Ectodermal cell (in vitro differentiated cells): Measurements from ENCODE around the gene DDX42.
"Not testable (repeated sequence)": the region's sequence is repeated elsewhere in the genome, so short reads cannot be mapped to it uniquely, and the experiment has no call there.

Source experiments
- H3K27ac ChIP-seq: 2 replicates; pipeline ENCODE4 v1.7.0; 2013; ENCODE audit warnings: mild to moderate bottlenecking, low read depth, low read length; ENCODE audit not compliant: insufficient read depth, poor library complexity, severe bottlenecking
- H3K27me3 ChIP-seq: 2 replicates; pipeline ENCODE4 v1.7.0; 2013; ENCODE audit warnings: mild to moderate bottlenecking, low read length; ENCODE audit not compliant: insufficient read depth, control insufficient read depth, poor library complexity, severe bottlenecking
- H3K36me3 ChIP-seq: one replicate; pipeline ENCODE4 v1.7.0; 2013; ENCODE audit warnings: low read length; ENCODE audit not compliant: control insufficient read depth, insufficient read depth
- H3K4me1 ChIP-seq: one replicate; pipeline ENCODE4 v1.7.0; 2013; ENCODE audit warnings: low read length; ENCODE audit not compliant: control insufficient read depth, insufficient read depth
- H3K4me3 ChIP-seq: 2 replicates; pipeline ENCODE4 v1.7.0; 2013; ENCODE audit warnings: low read depth, low read length, control low read depth; ENCODE audit not compliant: insufficient read depth
- H3K9me3 ChIP-seq: 2 replicates; pipeline ENCODE4 v1.7.0; 2013; ENCODE audit warnings: mild to moderate bottlenecking, low read length, moderate library complexity; ENCODE audit not compliant: control insufficient read depth
- WGBS, 2 experiments: methylation state at CpG; one replicate each; pipeline ENCODE4 v1.1.7; 2013; ENCODE audit warnings: missing lambda C conversion rate in 2 of 2; 5-methylcytosine and 5-hydroxymethylcytosine counted together

Gene DDX42

DNA sequence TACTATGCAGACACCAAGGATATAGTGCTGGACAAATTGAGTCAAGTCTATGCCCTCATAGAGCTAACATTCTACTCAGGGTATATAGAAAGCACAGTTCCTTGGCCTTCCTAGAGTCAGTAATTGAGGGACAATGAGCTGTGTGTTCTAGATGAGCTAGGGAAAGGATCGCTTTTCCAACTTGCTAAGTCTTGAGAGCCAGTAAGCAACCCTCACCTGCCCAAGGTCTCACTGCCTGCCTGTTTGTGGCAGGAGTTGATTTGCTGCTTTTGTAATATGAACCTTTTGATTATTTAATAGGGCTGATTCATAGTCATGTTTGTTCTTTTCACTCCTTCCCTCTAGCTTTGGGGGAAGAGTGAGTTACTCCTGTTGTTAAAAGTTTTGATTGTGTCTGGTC is 6.5 kb downstream of the DDX42 start:
- H3K27ac ChIP-seq, result no peak overlapping the region
- peaks cover 11% of the 10 kb centered on the region for H3K36me3 ChIP-seq
- peaks cover 2% of the 10 kb centered on the region for H3K4me1 ChIP-seq
- no peak overlapping the region for H3K4me3 ChIP-seq
- no peaks in the 10 kb centered on the region for H3K9me3 ChIP-seq
- 100% methylated on average over 1 of the region's 1 CpG for WGBS, 2 experiments
- H3K27me3 ChIP-seq, result no peaks in the 10 kb centered on the region

DNA sequence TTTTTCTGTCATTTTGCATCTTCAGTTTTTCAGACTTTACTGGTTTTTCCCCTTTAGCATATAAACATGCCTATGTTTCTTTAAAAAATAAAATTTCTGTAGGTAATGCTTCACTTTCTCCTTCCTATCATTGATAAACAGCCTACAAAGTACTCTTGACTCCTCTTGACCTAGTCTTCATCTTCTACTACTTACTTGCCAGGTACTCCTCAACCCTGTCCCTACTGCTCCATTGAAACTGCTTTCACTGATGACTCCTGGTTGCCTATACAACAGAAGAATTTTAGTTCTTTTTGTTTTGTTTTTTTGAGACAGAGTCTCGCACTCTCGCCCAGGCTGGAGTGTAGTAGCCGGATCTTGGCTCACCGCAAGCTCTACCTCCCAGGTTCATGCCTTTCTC is 7.0 kb downstream of the DDX42 start:
- Histone ChIP-seq H3K9me3 (no peaks in the 10 kb centered on the region), H3K27me3 (no peaks in the 10 kb centered on the region), H3K36me3 (peaks cover 11% of the 10 kb centered on the region), H3K4me3 (no peak overlapping the region), H3K27ac (no peak overlapping the region), H3K4me1 (no peaks in the 10 kb centered on the region)
- 98 to 100% methylated on average over 4 of the region's 4 CpGs for WGBS, 2 experiments

DNA sequence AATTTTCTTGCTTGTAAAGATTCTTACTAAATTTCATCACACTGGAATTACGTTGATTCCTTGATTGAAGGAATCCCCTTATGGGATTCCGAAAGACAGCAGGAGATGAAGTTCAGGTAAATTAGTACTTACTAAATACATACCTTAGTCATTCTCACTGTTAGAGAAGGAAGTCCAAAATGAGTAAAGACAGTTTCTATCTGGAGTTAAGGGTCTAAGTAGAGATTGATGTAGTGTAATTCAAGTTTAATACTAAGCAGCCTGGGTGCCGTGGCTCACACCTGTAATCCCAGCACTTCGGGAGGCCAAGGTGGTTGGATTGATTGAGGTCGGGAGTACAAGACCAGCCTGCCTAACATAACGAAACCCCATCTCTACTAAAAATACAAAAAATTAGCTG is 9.6 kb downstream of the DDX42 start:
- H3K36me3 ChIP-seq, result peaks cover 24% of the 10 kb centered on the region
- H3K27ac ChIP-seq, result no peak overlapping the region
- 94 to 95% methylated on average over 4 to 6 of the region's 6 CpGs for WGBS, 2 experiments

DNA sequence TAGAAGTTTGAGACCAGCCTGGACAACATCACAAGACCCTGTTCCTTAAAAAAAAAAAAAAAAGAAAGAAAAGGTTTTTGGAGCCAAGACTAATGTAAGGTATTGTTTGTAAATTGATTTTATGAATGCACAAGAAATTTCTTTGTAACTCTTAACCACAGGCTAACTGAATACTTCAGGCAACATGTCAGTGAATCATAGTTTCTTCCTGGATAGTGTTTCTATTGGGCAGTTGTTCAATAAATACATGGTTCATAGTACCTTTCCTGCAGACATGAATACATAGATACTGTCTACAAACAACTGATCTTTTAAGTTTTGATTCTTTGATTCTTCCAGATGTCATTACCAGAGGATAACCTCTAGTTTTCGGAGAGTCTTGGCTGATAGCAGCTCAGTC is 11.6 kb downstream of the DDX42 start:
- Histone ChIP-seq H3K4me1 (no peaks in the 10 kb centered on the region), H3K27me3 (no peaks in the 10 kb centered on the region), H3K9me3 (no peaks in the 10 kb centered on the region), H3K4me3 (no peak overlapping the region), H3K27ac (no peak overlapping the region), H3K36me3 (peaks cover 39% of the 10 kb centered on the region)
- WGBS, 2 experiments, result 100% methylated on average over 1 of the region's 1 CpG; no CpG with 5 or more reads in 1 of the 2 experiments

More for the DNA sequence above, 9.6 kb downstream of the DDX42 start:
- Histone ChIP-seq H3K4me3 (no peak overlapping the region), H3K4me1 (no peaks in the 10 kb centered on the region), H3K9me3 (no peaks in the 10 kb centered on the region), H3K27me3 (no peaks in the 10 kb centered on the region)

DNA sequence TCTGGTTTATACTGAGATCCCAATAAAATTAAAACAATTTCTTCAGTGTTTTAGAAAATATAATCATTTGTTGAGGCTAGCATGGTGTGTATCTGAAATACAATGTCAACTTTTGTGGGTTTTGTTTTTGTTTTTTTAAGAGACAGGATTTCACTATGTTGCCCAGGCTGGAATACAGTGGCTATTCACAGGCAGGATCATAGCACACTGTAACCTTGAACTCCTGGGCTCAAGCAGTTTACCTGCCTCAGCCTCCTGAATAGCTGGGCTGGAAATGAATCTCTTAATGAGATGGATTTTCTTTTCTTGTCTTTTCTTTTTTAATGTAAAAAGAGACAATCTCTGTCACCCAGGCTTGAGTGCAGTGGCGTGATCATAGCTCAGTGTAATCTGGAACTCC is 12.1 kb downstream of the DDX42 start:
- no peaks in the 10 kb centered on the region for H3K4me1 ChIP-seq
- no peak overlapping the region for H3K27ac ChIP-seq
- no peaks in the 10 kb centered on the region for H3K27me3 ChIP-seq
- H3K4me3 ChIP-seq, result no peak overlapping the region
- no peaks in the 10 kb centered on the region for H3K9me3 ChIP-seq
- H3K36me3 ChIP-seq, result peaks cover 38% of the 10 kb centered on the region
- 75 to 100% methylated on average over 1 of the region's 1 CpG for WGBS, 2 experiments

DNA sequence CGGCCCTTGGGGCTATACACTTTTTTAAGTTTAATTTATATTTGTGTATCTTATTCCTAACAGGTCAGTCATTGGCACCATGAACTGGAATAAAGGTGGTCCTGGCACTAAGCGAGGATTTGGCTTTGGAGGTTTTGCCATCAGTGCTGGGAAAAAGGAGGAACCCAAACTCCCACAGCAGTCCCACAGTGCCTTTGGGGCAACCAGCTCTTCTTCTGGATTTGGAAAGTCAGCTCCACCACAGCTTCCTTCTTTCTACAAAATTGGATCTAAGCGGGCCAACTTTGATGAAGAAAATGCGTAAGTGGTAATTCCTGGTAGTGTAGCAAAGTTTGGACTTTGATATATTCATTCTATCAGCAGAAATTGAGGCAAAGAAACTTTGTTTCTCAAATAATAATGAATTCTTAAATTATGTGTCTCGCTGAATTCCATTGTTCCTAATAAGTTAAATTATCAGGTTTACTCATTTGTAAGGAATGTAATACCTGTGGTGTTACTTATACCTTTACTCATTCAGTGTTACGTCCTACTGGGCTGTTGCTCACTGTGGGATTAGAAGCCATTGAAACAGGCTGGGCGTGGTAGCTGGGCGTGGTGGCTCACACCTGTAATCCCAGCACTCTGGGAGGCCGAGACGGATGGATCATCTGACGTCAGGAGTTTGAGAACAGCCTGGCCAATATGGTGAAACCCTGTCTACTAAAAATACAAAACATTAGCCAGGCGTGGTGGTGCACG is 13.2 kb downstream of the DDX42 start:
- Histone ChIP-seq H3K4me3 (no peak overlapping the region), H3K27me3 (no peaks in the 10 kb centered on the region), H3K9me3 (no peaks in the 10 kb centered on the region), H3K36me3 (peaks cover 39% of the 10 kb centered on the region), H3K27ac (no peak overlapping the region), H3K4me1 (no peaks in the 10 kb centered on the region)
- WGBS, 2 experiments, result 92 to 97% methylated on average over 10 to 13 of the region's 13 CpGs

DNA sequence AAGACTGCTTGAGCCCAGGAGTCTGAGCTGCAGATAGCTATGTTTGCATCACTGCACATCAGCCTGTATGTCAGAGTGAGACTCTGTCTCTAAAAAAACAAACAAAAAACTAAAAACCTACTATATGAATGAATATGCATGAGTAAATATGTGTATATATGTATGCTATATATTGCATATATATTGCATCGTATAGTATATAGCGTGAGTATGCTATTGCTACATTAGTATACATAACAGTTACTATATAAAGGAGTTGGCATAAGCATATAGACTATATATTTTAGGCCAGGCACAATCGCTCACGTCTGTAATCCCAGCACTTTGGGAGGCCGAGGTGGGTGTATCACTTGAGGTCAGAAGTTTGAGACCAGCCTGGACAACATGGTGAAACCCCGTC is 16.1 kb downstream of the DDX42 start:
- Histone ChIP-seq H3K27me3 (no peaks in the 10 kb centered on the region), H3K36me3 (peaks cover 60% of the 10 kb centered on the region), H3K4me3 (no peak overlapping the region), H3K9me3 (no peaks in the 10 kb centered on the region), H3K4me1 (no peaks in the 10 kb centered on the region), H3K27ac (no peak overlapping the region)
- WGBS, 2 experiments, result 94 to 95% methylated on average over 4 of the region's 6 CpGs

DNA sequence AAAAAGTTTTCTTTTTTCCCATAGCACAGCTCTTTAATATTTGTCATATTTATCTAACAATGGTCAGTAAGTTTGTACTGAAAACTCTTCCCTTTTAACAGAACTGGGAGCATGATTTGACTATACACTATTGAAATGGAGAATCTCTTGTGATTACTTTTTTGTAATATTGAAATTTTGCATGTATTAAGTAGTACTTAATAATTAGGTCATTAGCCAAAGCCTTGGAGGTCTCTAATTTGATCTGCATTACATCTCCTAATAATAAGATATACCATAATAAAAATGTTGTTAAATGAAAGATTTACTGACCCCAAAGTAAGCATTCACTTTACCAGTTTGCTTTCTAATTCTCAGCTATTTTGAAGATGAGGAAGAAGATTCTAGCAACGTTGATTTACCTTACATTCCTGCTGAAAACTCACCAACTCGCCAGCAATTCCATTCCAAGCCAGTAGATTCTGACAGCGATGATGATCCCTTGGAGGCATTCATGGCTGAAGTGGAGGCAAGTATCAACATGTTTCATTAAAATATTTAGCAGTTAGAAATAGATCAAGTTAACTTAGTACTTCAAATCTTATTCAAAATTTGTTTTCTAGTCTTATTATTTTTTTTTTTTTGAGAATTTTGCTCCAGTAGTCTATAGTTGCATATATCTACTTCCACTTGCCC is 18.2 kb downstream of the DDX42 start:
- H3K4me1 ChIP-seq, result no peaks in the 10 kb centered on the region
- H3K4me3 ChIP-seq, result no peak overlapping the region
- H3K27me3 ChIP-seq, result no peaks in the 10 kb centered on the region
- H3K36me3 ChIP-seq, result peaks cover 71% of the 10 kb centered on the region
- H3K9me3 ChIP-seq, result no peaks in the 10 kb centered on the region
- 96 to 98% methylated on average over 3 of the region's 3 CpGs for WGBS, 2 experiments
- H3K27ac ChIP-seq, result no peak overlapping the region

DNA sequence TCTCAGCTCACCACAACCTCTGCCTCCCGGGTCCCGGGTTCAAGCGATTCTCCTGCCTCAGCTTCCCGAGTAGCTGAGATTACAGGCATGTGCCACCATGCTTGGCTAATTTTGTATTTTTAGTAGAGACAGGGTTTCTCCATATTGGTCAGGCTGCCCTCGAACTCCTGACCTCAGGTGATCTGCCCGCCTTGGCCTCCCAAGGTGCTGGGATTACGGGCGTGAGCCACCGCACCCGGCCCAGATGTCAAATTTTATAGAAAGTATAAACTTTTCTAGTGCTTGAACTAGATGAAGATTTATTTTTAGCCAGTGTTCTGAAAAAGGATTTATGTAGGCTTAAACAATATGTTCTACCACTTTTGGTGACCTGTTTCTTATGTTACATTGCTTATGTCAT is 22.4 kb downstream of the DDX42 start:
- 96% methylated on average over 10 of the region's 10 CpGs for WGBS, 2 experiments
- H3K9me3 ChIP-seq, H3K27me3 ChIP-seq, H3K4me3 ChIP-seq, H3K27ac ChIP-seq, H3K4me1 ChIP-seq: not testable (repeated sequence)
- H3K36me3 ChIP-seq, result peaks cover 83% of the 10 kb centered on the region

DNA sequence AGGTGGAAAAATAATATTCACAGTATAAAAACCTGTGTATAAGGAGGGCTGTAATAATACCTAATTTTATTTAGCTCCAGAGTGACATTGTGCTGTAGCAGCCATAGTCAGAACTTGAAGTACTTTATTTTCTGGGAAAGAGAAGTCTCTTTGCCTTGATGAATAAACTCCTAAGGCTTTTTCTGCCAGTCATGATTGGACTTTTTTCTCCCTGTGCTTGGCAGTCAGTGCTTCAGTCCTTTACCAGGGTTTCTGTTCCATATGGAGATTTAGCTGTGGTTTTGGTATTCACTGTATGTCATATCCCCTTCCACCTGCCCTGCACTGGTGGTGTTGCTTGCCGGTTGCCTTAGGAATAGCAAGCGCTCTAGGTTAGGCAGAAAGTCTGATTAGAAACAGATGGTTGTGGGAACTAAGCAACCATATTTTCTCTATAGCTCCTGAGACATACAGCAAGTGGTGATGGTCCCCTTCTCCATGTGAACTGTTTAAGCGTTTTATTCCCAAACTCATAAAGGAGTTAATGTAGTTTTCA is 24.7 kb downstream of the DDX42 start:
- Histone ChIP-seq H3K27ac (no peak overlapping the region), H3K4me3 (no peak overlapping the region), H3K36me3 (peaks cover 84% of the 10 kb centered on the region), H3K4me1 (no peaks in the 10 kb centered on the region), H3K9me3 (no peaks in the 10 kb centered on the region), H3K27me3 (no peaks in the 10 kb centered on the region)
- 100% methylated on average over 3 of the region's 3 CpGs for WGBS, 2 experiments
